HS-5 (cell line): Measurements from ENCODE around the gene AMOTL1.
A peak's percentile ranks its signal among the peaks of the same experiment; 100 is the strongest.

Experiments used
- DNase-seq: peaks from one replicate; pipeline ENCODE4 v3.0.0-alpha.2; 2012; ENCODE audit warnings: low read depth

AMOTL1 gene

DNA sequence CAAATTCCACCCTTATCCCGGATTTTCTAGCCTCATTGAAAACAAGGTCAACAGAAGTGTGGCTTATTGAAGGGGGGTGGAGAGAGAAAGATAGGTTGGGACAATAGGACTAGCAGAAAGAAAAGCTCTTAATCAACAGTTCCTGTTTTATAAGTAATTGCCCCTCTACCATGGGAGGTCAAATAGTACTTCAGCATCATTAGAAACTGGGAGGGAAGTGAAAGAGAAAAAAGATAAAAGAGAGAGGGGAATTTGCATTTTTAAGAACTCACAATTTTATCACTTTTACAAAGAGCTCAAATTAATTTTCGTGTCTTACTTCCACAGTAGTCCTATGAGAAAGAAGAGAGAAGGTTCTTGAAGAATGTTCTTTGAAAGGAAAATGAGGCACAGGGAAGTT lies 89.2 kb downstream of the AMOTL1 start:
- DNase-seq = no peak

DNA sequence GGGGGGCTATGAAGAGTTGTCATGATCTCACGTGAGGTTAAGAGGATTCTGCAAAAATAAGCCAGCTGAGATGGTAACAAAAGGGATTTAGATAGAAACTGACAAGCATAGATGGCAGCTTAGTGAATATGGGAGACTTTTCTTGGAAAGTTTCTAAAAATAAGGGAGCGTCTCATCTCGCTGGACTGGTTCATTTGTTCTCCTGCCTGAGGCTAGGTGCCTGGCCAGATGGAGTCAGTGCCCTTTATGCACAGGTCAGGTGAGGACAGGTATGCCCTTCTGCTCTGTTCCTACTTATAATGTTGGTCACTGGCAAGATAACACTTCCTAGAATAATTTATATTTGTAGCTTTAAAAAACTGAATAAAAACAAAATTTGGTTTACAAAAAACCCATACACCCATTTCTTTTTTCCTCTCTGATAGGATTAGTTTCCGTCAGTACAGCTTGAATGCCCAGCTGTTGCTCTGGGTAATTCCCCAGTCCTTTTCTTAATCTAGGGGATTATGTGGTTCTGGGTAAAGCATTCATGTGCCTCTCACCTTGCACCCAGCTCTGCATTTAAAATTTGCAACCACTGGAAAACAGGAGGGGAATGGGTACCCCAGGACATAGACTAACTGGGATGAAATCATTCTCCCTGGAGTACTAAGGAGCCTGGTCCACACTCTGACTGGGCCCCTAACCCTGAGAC lies 90.0 kb downstream of the AMOTL1 start:
- DNase-seq = no peak

DNA sequence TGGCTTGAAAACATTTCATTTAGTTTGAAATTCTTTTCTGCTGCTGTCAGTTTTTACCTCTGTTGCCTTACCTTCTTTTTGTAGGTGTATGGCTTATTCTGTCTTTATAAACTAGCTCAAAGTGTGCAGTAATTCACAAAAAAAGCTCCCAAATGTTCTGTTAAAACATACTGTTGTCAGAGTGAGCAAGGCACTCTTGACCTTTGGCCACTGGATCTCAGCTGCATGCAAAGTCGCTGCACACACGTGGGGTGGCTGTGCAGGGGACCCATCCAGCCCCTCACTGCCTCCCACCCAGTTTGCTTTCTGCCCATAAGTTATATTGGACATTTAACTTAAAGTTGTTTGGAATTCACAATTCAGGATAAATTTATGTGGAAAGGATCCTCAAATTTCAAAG lies 92.2 kb downstream of the AMOTL1 start:
- no peak for DNase-seq

DNA sequence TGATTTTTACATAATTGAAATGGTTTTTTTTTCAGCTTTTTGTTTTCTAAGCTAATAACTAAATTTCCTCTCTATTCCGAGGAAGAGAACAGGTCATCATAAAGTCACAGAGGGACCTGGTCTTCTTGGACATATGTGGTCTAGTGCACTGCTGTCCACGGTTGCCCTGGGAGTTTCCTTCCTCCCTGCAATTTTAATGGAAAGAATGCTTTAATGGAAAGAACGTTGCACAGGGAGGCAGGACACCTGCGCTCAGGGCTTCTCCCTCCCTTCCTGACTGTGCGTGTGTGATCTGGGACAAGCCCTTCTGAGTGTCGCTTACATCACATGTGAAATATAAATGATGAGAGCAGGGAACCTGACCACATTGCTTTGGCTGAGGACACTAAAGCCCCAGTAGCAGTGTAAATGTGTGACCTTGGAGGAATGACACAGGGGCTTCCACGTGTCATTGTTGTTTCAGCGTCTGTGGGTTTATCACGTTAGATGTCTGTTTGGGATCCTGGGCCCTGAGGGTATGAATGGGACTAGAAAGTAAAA lies 93.2 kb downstream of the AMOTL1 start:
- no peak for DNase-seq

DNA sequence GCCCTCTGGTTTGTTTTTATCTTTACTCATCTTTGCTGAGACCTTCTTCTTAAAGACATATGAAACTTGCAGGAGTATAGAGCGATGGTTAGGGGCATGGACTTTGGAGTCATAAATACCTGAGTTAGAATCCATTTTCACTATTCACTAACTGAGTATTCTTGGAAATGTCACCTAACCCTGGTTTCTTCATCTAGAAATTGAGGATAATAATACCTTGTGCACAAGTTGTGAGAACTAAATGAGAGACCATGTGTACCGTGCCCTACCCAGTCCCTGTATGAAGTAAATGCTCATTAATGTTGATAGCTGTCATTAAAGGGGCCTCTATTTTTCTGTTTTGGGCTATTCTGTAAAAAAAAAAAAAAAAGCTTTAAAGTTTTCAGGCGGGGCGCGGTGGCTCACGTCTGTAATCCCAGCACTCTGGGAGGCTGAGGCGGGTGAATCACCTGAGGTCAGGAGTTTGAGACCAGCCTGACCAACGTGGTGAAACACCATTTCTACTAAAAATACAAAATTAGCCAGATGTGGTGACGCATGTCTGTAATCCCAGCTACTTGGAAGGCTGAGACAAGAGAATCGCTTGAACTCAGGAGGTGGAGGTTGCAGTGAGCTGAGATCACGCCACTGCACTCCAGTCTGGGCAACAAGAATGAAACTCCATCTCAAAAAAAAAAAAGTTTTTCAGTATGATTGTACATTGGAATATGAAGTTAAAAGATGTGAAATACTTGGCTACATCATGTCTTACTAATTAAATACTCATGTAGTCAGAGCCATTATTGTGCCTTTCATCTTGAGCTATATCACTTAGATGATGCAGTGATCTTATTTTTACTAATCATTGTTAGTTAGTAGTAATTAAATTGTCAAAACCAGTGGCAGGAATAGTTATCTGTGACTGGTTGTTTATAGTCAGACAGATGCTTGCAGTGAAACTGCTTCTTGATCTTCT lies 95.0 kb downstream of the AMOTL1 start:
- no peak for DNase-seq

DNA sequence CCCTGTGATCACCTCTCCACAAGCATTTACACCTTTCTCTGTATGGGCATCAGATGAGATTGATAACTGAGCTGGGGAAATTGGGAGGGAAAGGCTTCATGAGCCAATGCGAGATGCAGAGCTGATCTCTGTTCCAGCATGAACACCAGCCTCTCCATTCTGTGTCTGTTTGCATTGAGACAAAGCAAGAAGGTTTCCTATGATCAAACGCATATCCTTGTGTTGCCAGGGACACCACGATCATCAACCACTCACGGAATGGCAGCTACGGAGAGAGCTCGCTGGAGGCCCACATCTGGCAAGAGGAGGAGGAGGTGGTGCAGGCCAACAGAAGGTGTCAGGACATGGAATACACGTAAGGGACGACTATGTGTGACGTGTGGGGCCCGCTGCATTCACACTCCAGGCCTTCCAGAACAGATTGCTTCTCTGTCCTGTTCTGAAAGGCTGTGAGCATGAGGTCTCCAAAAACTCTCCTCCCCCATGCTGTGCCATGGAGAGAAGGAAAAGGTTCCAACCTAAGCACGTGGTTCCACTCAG lies 96.4 kb downstream of the AMOTL1 start:
- no peak for DNase-seq

DNA sequence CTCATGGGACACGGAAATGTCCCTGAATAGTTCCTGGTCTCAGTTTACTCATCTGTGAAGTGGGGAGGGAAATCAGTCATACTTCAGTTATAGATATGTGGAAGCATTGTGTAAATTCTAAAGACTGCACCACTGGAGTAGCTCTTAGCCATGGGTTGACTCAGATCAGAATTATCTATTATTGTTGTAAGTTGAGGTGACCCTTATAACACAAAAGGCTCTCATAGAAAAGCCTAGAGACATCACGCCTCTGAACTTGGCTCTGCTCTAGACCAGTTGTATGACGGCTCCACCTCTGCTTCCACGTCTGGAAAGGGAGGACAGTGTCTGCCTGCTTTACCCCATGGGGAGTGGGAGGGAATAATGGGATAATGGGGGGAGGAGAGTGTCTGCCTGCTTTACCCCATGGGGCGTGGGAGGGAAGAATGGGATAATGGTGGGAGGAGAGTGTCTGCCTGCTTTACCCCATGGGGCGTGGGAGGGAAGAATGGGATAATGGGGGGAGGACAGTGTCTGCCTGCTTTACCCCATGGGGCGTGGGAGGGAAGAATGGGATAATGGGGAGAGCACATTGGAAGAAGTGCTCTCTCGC lies 98.2 kb downstream of the AMOTL1 start:
- no peak for DNase-seq

DNA sequence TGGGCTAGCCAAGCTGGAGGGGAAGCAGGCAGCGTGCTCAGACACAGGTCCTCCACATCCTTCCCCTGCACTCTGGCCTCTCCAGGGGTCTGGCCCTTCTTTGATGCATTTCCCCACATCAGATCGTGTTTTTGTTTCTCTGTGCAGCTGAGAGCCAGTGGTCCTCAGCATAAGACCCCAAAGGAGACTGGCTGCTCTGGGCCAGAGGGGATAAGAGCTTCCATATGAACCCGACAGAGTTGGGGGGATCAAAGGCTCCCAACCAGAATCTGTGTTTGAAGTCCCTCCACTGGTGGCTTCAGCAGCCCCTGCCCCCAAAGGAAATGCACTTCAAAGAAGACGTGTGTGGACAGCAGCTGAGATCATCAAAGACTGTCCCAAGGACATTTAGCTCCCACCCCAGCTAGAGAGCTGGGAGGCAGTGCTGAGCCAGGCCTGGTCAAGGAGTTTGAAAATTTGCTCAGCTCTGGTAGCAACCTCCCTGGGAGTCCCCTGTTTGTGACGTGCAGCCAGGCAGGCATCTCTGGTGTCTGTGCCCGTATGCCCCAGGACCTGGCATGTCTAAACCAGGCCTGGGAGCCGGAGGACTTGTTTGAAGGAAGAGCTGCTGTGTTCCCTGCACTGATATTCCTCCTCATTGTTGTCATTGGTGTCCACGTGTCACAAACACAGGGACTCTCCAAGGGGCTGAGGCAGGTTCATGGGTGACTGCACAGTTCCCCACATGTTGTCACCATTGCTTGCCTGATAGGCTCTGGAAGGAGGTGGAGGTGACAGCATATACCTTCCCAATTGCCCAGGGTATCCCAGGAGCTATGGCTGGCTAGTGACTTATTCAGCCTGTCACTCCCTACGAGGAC lies 99.0 kb downstream of the AMOTL1 start:
- DNase-seq = no peak

DNA sequence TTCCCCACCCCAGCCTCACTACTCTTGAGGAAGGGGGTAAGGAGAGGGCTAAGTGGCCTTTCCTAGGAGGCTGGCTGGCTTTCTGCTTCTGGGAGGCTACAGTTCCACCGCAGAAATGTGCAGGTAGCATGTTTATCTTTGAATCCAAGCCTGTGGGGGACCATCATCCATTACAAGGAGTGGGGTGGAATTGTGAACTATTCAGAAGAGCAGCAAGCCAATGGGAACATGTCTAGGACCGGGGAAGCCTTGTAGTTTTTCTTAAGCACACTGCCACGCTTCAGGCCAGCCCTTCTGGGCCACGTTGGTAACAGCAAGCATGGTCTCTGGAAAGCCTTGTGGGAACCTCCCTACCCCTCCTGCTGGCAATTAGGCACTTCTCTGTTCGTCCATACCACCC lies 100.3 kb downstream of the AMOTL1 start:
- DNase-seq = no peak

DNA sequence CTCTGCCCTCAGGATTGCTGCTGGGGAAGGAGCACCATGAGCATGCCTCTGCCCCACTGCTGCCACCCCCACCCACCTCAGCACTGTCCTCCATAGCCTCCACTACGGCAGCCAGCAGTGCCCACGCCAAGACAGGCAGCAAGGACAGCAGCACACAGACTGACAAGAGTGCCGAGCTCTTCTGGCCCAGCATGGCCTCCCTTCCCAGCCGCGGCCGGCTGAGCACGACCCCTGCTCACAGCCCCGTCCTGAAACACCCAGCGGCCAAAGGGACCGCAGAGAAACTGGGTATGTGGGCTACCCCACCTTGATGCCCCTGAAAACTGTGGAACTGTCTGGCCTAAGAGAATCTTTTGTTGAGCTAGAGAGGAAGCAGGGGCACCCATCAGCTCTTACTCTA lies 101.0 kb downstream of the AMOTL1 start:
- no peak for DNase-seq

DNA sequence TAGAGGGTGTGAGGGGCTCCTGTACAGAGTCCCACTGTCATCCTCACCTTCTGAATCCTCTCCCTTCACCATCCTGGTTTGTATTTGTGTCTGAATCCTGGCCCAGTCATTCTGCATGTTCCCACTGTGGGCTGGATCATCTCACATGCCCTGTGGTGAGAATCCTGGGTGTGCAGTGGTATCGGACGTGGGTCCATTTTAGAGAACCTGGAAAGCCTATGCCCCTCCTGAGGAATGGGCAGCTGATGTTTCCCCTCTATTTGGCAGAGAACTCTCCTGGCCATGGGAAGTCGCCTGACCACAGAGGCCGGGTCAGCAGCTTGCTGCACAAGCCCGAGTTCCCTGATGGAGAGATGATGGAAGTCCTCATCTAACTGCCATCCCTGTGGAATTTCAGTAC lies 102.3 kb downstream of the AMOTL1 start:
- DNase-seq = no peak

DNA sequence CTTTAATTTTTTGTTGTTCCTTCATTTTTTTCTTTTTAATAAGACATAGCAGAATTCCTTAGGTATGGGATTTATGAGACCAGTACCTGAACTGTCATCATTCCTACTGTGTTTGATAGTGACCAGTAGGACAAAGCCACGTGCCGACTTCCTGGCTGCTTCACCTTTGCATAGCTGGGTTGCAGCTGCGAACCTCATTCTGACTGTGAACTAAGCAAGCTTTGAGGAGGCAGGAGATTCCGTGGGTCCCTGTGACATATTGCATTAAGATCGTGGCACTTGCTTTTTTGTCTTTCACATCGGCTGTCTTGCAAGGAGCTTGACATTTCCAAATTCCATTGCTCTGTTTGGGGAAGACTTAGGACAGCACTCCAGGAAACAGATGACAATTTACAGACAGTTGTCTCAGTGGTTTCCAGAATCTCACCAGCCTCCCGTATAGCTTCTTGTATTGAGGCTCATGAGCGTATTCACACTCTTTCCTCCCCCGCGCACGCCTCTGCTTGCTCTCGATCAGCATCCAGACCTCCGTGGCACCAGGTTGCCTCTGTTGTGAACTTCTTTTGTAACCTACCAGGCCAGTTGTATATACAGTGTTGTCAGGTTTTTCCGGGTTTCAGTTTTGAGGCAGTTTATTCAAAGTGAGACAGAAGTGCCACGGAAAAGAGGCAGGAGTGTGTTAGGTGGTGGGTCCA lies 103.5 kb downstream of the AMOTL1 start:
- no peak for DNase-seq

DNA sequence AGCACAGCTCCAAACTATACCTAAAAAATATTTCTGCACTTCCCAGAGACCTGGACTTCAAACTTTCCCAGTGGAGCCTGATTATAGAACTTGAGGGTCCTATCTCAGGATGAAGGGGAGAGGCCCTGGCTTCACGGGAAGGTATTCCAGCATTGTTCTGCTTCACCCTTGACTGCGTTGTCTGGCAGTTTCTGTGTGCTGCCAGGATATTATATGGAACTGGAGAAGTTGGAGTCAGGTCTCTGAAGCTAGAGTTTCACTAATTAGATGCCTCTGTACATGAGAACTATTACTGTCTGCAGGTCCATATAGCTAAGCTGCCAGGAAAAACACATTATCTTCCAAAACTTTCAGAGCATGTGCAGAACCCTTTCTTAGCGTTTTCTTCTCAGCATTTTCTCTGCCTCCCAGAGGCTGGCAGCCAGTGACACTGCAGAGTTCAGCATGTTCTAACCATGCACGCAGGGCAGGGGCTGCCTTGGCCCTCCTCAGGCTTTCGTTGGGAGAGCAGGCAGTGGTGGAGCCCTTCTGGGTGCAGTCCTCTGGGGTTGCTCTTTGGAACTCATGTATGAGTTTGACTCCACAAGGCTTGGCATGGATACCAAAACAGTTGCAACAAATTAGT lies 105.9 kb downstream of the AMOTL1 start:
- DNase-seq = no peak

DNA sequence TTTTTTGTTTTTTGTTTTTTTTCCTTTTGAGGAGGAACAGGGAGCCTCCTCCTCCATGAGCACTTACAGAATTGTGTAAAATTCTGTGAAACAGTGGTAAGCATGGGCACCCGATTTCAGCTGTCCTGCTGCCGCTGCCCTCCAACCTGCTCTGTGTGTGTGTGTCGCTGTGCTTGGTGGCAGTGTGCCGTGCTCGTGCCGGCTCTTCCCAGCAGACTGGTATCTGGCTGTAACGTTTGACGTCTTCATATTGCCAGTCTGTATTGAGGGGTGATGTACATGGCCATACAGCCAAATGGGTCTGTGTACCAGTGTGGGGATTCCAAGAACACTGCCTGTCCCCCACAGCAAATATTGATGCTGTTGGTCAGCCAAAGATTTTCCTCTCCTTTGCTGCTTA lies 108.1 kb downstream of the AMOTL1 start:
- no peak for DNase-seq

DNA sequence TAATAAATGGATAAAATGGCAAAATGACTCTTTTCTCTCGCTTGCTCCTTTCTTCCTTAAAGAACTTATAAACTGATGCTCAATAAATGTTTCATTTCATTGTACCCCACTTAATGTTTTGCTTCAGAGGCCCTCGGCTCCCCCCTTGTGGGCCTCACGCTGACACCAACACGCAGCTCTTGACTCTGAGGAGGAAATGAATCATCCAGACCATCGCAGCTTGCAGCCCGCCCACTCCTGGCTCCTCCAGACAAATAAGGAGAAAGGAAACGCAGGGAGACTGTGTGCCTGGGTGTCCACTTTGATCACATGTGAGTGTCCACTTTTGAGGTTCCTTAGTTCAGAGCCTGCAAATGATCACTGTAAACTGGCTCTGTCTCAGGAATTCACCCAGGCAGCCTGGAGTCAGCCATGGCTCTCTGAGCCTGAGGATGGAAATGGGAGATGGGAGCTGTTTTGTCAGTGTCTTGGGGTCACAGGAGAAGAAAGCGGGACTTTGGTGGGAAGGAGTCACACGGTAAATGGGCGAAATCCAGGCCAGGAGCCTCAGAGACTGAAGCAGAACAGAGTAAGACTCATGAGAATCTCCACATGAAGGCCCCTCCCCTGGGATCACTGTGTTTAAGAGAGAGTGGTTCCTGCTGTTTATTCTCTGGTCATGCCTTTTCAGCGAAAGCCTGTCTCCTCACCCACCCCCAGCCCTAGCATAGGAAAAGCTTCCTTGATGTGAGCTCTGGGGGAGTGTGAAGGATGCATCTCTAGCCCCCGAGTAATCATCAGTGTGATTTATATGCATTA lies 108.7 kb downstream of the AMOTL1 start:
- DNase-seq = peak; percentile 77

DNA sequence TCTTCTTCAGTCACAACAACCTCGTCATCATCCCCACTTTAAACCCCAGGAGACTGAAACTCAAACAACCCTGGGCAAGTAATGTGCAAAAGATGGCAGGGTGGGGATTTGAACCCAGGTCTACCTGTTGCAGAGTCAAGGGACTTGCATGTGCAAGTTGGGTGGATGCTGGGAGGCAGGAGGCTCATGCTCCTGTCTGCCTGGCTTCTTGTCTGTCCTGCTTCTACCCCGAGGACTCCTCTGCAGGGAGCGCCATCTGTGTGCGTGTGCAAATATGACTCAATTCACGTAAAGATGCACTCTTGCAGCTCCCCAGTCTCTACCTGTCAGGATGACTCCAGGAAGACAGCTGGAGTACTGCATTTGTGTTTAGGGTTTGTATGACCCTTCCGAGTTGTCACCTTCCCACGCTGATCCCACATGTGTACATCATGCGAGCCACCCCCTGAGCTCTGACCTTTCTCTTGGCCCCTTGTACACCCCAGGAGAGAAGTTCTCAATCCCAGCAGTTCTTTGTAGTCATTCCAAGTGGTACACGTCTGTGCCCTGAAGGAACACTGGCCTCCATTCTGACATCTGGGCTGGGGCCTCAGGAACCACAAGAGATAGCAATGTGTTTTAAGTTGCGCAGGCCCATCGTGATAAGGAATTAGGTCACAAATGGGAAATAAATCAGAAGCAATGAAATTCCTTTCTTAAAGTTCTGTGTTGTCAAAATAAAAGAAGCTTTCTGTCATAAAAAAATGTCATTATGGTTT lies 109.5 kb downstream of the AMOTL1 start:
- DNase-seq = no peak

DNA sequence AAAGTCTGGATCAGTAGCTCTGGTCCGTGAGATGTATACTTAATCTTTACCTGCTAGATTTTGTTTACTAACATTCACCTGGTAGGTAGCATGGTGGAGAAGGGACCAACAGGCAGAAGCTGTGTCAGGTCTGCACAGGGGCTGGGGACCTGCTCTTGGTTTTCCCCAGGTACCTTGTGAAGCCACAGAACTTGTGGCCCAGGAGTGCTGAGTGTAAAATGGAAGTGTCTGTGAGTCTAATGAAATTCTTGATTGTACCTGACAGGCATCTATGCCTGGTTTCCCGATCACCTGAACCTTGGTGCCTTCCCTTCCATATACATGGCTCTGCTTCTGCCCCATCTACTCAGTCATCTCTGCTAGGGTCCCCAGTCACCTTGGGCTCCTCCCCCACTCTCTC lies 110.8 kb downstream of the AMOTL1 start:
- DNase-seq = no peak

DNA sequence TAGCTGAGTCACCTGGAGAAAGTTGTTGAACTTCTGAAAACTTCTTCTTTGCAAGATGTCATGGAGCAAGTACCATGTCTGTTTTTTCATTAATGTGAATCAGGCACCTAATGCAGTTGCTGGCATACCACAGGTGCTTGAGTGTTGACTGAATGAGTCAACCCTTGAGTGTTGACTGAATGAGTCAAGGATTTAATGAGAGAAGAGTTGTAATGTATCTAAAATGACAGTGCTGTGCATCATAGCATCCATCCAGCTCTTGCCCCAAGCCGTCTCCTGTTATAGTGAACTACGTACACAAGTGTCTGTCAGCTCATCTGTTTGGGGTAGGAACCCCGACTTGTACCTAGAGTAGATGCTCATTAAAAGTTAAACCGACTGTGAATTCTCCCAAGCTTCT lies 112.1 kb downstream of the AMOTL1 start:
- no peak for DNase-seq

DNA sequence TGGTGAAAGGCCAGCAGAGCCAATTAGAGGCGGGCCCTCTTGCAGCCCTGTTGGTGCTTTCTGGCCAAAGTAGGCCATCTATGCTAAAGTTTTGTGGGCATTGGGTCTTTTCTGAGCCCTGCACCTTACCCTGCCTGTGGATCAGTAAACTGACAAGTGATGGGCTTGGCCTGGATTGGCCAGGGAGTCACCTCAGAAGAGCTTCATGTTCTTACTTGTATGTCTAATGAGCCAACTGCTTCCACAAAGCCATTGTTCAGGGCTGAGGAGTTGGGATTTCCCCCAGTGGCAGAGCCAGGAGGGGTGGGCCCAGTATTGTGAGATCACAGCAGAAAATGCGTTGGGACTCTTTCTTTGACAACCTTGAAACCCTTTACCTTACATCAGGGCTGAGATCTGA lies 114.8 kb downstream of the AMOTL1 start:
- no peak for DNase-seq
